G401 (cell line): ENCODE data around the gene SORBS2. TPM values are rescaled to one million over a fixed set of nuclear protein-coding genes. Genes with fewer than 3 reads are reported as not detected.

Source experiments
- DNase-seq: peaks from one replicate; pipeline ENCODE4 v3.0.0-alpha.2; 2015; ENCODE audit warnings: low spot score
- in situ Hi-C: cut with HindIII; loops from 2 replicates; pipeline ENCODE4 v1.10.0; 2016; ENCODE audit warnings: low sequenced_read_pairs, mixed read lengths
- total RNA-seq: library from RNA; depleted of rRNA; stranded (reverse); fragments of >200 nt; shearing (Covaris generic); gene quantifications from 2 replicates; pipeline ENCODE4 v1.2.3, GENCODE V29; 2014

SORBS2 gene
- total RNA-seq, 1 experiment from 2014 or later = 39.7 TPM

DNA sequence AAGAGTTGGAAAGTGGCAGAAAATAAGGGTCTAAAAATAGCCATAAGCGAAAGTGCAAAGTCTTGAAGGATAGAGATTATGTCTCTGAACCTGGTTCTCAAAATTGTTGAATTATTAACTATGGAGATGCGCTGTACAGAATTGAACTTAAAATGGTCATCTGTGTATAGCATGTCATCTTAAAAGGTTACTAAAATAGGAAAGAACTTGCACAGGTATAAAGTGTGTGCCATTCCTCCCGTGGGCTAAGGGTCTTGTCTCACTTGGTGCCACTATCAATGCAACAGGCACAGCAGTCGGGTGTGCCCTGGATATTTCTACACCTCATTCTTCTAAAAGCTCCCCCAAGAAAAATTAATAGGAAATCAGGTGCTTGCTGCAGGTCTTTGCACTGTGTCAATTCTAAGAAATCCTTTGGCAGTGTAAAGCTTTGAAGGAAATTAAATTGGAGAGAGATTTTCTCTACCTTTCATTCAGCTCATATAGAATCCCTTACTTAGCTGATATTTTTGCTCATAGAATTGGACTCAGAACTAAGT, 2.4 kb downstream of the SORBS2 start:
- DNase-seq = no peak

GRCh38 chr4:185809121-185809520, 2.9 kb downstream of the SORBS2 start:
- in situ Hi-C loops = no loop called here
- DNase-seq = peak; percentile 32

More for the DNA sequence above, 2.4 kb downstream of the SORBS2 start:
- in situ Hi-C loops = no loop called here

DNA sequence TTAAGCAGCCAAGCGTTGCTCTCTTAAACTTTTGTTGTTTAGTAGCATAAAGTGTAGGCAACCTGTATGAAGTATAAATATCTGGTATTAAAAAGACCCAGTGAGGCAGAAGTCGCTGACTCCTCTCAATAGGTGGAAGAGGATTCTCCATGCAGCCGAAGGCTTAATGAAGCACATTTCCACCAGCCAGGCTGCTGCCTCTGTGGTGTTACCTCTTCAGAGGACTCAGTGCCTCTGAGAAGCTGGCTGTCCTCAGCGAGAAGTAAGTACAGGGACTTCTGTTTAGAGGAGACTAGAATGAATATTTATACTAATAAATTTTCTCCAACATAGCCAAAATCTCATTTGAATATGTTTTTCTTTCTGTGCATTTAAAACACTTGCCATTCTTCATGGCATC, 6.0 kb downstream of the SORBS2 start:
- in situ Hi-C loops = no loop called here
- no peak for DNase-seq

GRCh38 chr4:185805262-185805802, 6.7 kb downstream of the SORBS2 start:
- in situ Hi-C loops = no loop called here
- DNase-seq = no peak

- in situ Hi-C loops = no loop called here
- no peak for DNase-seq
These were observed 9.0 kb downstream of the SORBS2 start for GRCh38 chr4:185803022-185803421.

GRCh38 chr4:185801471-185801870, 10.5 kb downstream of the SORBS2 start:
- in situ Hi-C loops = no loop called here
- DNase-seq = no peak

GRCh38 chr4:185800266-185800945, 11.6 kb downstream of the SORBS2 start:
- DNase-seq = no peak
- in situ Hi-C loops = no loop called here

DNA sequence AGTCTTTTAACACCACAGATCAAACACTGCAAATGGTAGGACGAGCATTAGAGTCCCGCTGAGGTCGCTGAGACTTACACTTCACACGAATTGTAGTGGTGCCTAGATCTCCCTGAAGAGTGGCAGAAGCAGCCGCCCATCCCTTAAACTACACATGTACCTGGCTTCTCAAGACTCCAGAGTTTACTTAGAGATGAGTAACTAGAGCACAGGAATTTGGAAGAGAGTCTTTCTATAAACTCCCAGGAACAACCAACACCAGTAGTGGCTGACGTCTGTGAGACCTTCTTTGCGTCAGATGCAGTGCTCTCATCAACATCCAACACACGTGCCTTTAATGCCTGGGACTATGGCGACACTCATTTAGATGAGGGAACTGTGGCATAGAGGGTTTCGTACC, 12.6 kb downstream of the SORBS2 start:
- no peak for DNase-seq

DNA sequence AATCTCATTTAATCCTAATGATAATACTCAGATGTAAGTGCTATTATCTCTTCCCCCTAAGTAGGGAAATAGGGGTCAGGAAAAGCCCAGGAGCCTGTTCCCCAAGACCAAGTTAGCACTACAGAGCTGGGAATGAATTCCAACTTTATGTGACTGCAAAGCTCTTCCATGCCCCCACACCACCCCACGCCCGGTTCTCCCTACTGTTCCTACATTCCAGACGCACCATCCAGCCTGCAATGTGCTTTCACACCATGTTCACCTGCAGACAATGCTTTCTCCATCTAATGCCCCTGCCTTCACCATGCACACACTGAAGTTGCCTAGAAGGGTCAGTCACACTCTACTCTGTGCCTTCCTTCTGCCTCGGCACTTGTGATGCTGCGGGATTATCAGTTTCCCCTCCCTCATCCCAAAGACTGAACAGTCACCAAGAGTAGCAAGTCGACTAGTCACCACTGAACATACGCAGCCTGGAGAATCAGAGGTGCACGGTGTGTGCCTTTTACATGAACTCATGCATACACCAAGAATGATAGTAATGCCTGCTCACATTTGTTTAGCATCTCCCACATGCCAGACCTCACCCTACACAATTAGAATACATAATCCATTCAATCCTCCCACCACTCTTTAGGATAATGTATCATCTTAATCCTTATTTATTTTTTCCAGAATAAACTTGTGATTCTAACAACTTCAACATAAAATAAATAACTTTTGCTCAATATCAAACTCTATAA, 14.2 kb downstream of the SORBS2 start:
- DNase-seq = no peak
- in situ Hi-C loops = no loop called here

More for the DNA sequence above, 12.6 kb downstream of the SORBS2 start:
- in situ Hi-C loops = no loop called here

GRCh38 chr4:185797018-185797417, 15.0 kb downstream of the SORBS2 start:
- DNase-seq = no peak
- in situ Hi-C loops = no loop called here

- in situ Hi-C loops = no loop called here
- DNase-seq = no peak
These were observed 15.8 kb downstream of the SORBS2 start for GRCh38 chr4:185796176-185796575.

DNA sequence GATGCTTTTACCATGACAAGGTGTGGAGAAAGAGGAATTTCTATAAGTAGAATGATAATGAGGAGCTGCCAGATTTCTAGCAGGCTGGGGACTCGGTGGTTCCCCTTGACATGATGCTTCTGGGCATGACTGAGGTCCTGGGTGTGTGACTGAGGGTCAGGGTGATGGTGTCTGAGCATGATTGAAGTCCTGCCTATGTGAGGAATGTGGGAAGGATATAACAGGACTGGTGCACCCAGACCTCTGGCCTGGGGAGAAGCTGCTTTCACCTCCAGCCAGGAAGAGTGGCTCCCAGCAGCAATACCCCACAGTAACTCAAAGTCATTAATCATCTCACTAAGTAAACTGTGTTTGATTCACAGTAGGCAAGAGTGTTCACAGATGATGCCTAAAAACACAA, 17.4 kb downstream of the SORBS2 start:
- in situ Hi-C loops = no loop called here
- no peak for DNase-seq

DNA sequence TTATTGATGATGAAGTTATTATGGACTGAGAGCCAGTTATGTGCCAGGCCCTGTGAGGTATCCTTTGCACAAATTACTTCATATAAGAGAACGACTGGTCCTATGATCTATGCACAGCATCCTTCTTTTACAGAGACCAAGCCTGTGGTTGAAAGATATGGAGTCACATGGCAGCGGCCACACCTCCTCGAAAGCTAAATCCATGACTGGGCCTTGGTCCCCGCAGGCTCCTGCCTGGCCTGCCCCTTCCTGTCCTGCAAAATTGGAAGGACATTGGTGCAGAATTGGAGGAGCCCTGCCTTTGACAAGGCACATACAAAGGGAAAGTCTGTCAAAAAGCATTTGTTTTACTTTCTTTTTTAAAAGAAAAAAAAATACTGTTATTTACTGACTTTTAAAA, 18.3 kb downstream of the SORBS2 start:
- in situ Hi-C loops = no loop called here
- DNase-seq = no peak

DNA sequence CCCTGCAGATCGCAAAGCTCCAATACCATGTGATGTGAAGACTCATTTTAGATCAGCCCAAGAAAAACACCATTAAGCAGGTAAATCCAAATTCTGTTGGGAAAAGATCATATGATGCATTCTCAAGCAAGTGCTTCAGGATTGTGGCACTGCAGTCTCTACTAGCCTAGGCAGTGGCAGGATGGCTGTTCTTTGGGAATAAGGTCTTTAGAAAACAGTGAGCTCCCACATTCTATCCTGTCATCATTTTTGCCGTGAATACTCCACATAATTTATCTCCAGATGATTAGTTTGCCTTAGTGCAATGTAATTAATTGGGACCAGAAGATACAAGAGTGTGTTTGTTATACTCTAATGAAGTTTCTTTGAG, 18.9 kb downstream of the SORBS2 start:
- in situ Hi-C loops = no loop called here
- no peak for DNase-seq

- in situ Hi-C loops = no loop called here
- DNase-seq = no peak
These were observed 19.4 kb downstream of the SORBS2 start for GRCh38 chr4:185792384-185793115.

- in situ Hi-C loops = no loop called here
- no peak for DNase-seq
These were observed 23.9 kb downstream of the SORBS2 start for GRCh38 chr4:185787926-185788679.

DNA sequence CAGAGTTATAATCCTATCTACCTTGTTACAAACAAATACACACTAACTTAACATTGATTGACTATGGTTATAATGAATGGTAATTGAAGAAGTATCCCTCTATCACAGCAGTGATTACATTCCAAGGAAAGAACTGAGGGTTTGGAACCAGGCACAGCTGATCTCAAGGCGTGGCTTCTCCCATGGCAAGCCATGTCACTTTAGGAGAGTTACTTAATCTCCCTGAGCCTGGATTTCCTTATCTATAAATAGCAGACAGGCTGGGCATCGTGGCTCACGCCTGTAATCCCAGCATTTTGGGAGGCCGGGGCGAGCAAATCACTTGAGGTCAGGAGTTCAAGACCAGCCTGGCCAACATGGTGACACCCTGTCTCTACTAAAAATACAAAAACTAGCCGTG, 25.6 kb downstream of the SORBS2 start:
- in situ Hi-C loops = no loop called here
- no peak for DNase-seq

- no peak for DNase-seq
- in situ Hi-C loops = no loop called here
These were observed 28.4 kb downstream of the SORBS2 start for GRCh38 chr4:185783574-185783973.

GRCh38 chr4:185782523-185782922, 29.5 kb downstream of the SORBS2 start:
- in situ Hi-C loops = no loop called here
- DNase-seq = no peak
